Liver (tissue), 9 donors: ENCODE results near the gene XRCC1. TPM values are rescaled to one million over a fixed set of nuclear protein-coding genes. Genes with fewer than 3 reads are reported as not detected.

Experiments used
- DNase-seq: peaks from one replicate; pipeline ENCODE4 v3.0.0-alpha.2; 2017; ENCODE audit warnings: low spot score
- H3K27ac ChIP-seq, 2 donors: one replicate each; pipeline ENCODE4 v1.7.0; 2013; ENCODE audit warnings: inconsistent platforms in 2 of 2, low read length in 2 of 2, control low read depth in 1 of 2, low read depth in 1 of 2, mild to moderate bottlenecking in 1 of 2
- H3K27me3 ChIP-seq, 4 donors: one replicate each; pipeline versions ENCODE4 v1.6.1 to v1.7.0; 2013; ENCODE audit warnings: low read length in 3 of 4, inconsistent platforms in 1 of 4, mild to moderate bottlenecking in 1 of 4, moderate library complexity in 1 of 4; ENCODE audit not compliant: control insufficient read depth in 4 of 4, insufficient read depth in 4 of 4
- H3K36me3 ChIP-seq, 4 donors: one replicate each; pipeline versions ENCODE4 v1.6.1 to v1.7.0; 2013; ENCODE audit warnings: low read length in 3 of 4, mild to moderate bottlenecking in 3 of 4, low read depth in 1 of 4, moderate library complexity in 1 of 4; ENCODE audit not compliant: control insufficient read depth in 4 of 4, insufficient read depth in 3 of 4
- H3K4me1 ChIP-seq, 4 donors: one replicate each; pipeline versions ENCODE4 v1.6.1 to v1.7.0; 2013; ENCODE audit warnings: low read length in 3 of 4, mild to moderate bottlenecking in 3 of 4, moderate library complexity in 1 of 4; ENCODE audit not compliant: control insufficient read depth in 4 of 4, insufficient read depth in 4 of 4
- H3K4me3 ChIP-seq, 3 donors: one replicate each; pipeline versions ENCODE4 v1.6.1 to v1.7.0; 2013; ENCODE audit warnings: low read length in 3 of 3, control low read depth in 1 of 3, low read depth in 1 of 3, mild to moderate bottlenecking in 1 of 3
- H3K9ac ChIP-seq, 2 donors: one replicate each; pipeline ENCODE4 v1.7.0; 2013; ENCODE audit warnings: low read length in 2 of 2, mild to moderate bottlenecking in 2 of 2, moderate library complexity in 2 of 2, control low read depth in 1 of 2, low read depth in 1 of 2
- H3K9me3 ChIP-seq, 4 donors: one replicate each; pipeline versions ENCODE4 v1.6.1 to v1.7.0; 2013; ENCODE audit warnings: low read length in 3 of 4; ENCODE audit not compliant: control insufficient read depth in 4 of 4
- ATF3 ChIP-seq: IDR thresholded peaks from 2 replicates; pipeline ENCODE4 v1.6.1; 2016; ENCODE audit warnings: antibody characterized with exemption
- CTCF ChIP-seq: fragments of 150-350 bp; IDR thresholded peaks from 2 replicates; pipeline ENCODE4 v1.5.1; 2017; ENCODE audit warnings: improper control_type of control experiment, low read depth, low read length; ENCODE audit not compliant: missing input control
- ZBTB33 ChIP-seq: IDR thresholded peaks from 2 replicates; pipeline ENCODE4 v1.6.1; 2016; ENCODE audit warnings: antibody characterized with exemption
- WGBS: extraction: QIAGEN DNeasy Blood & Tissue Kit; methylation state at CpG from one replicate; pipeline ENCODE4 v1.1.7; 2013; 5-methylcytosine and 5-hydroxymethylcytosine counted together
- polyA plus RNA-seq, 2 donors: library from polyadenylated mRNA; stranded (reverse) in 1 of 2; unstranded in 1 of 2; fragments of 200-250 nt in 1 of 2; fragments of >200 nt in 1 of 2; fragmentation: Nextera tagmentation in 1 of 2; extraction: Ambion mirVana in 1 of 2; gene quantifications; one replicate each; pipeline versions ENCODE4 v1.2.1 to v1.2.3, GENCODE V29; 2013 to 2015
- total RNA-seq, 2 donors: library from RNA; depleted of rRNA; stranded (reverse); fragments of >200 nt; gene quantifications; one replicate each; pipeline ENCODE4 v1.2.3, GENCODE V29; 2014
- donor health status: healthy.
- donor health status: healthy.
- donor health status: healthy.
- donor health status: healthy.
- donor health status: healthy.

Gene XRCC1
- total and polyA plus RNA-seq, 4 donors: 3.6 to 9.8 (median 4.9) TPM

- TF ChIP-seq ZBTB33: no peak
Observed at GRCh38 chr19:43503501-43504425, 71.6 kb downstream of the XRCC1 start (continued).

- H3K9ac ChIP-seq: peak overlapping the region in 1 of 2 donors; percentile 62
Observed at GRCh38 chr19:43502419-43502976, 72.8 kb downstream of the XRCC1 start.

More at GRCh38 chr19:43502419-43502976, 72.8 kb downstream of the XRCC1 start:
- 90% methylated on average over 23 of the region's 23 CpGs for WGBS
- DNase-seq: no peak
- Histone ChIP-seq H3K36me3 (no peaks in the 10 kb centered on the region), H3K9me3 (no peaks in the 10 kb centered on the region), H3K4me3 (peak overlapping the region in 2 of 3 donors; percentile 80 to 93), H3K27me3 (no peaks in the 10 kb centered on the region), H3K27ac (peak overlapping the region; percentile 91 to 95), H3K4me1 (peaks cover 17 to 57% (median 36%) of the 10 kb centered on the region in 4 donors)
- TF ChIP-seq ATF3: no peak
- TF ChIP-seq CTCF: no peak
- no peak for TF ChIP-seq ZBTB33
